ENCODE measurements around the gene IL19.
"Not testable (repeated sequence)": the region's sequence is repeated elsewhere in the genome, so short reads cannot be mapped to it uniquely, and the experiment has no call there.

Gene IL19

DNA sequence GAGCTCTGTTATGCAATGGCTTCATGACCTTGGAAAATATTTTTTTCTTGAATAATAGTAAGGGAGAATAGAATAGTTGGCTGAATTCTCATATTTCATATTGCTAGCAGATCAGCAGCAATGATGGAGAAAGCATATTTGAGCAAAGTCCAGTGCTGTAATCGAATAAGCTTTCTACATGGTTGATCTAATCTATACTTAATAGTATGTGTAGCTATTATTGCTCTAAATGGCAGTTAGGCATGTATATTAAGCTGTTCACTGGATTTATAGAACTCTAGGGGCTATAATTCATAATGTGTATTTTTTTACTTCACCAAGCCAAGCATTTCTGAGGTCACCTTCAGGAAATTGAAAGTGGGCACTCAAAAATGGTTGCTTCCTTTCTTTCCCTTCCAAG, 10.0 kb upstream of the IL19 start:
- Histone ChIP-seq H3K4me3 (ENCODE audit: extremely low read depth, insufficient read depth, low read length, poor library complexity, severe bottlenecking) (no peak overlapping the region), H3K36me3 (ENCODE audit: control insufficient read depth, insufficient read depth, low read length) (no peaks in the 10 kb centered on the region), H3K27ac (ENCODE audit: low read depth, low read length, severe bottlenecking) (no peak overlapping the region), H3K9me3 (ENCODE audit: control insufficient read depth, low read length) (peaks cover 7% of the 10 kb centered on the region), H3K4me1 (ENCODE audit: control insufficient read depth, insufficient read depth, low read length, poor library complexity, severe bottlenecking) (no peaks in the 10 kb centered on the region)
- WGBS, 2 experiments (ENCODE audit: insufficient coverage in 2 of 2) = no CpG with 5 or more reads among the region's 1 CpG

DNA sequence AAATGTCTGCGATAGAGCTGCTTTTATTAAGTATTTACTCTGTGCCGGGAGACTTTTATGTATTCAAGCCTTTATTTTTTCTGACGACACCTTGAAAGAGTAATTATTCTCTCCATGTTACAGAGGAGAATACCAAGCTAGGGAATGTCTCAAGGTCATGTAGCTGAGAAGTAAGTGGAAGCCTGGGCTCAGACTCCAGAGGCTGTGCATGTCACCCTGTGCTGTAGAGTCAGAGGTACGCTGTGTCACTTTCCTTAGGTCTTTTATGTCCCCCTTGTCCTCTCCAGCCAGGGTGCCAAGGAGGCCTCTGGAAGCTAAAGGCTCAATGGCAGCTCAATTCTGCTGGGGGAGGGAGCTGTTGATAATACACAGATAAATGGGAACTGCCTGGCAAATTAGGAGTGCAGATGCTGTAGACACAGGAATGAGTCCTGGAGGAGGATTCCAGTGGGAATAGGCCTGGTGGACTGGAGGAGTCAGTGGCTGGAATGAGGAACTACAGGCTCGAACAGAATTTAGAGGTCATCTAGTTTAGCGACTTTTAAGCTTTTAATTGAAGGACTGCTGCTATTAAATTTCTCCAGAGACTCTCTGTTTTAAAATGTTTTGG, 9.3 kb upstream of the IL19 start:
- WGBS, 2 experiments (ENCODE audit: insufficient coverage in 2 of 2) = 94 to 100% methylated on average over 4 to 5 of the region's 6 CpGs
- H3K4me3 ChIP-seq (ENCODE audit: extremely low read depth, insufficient read depth, low read length, poor library complexity, severe bottlenecking) = no peak overlapping the region

DNA sequence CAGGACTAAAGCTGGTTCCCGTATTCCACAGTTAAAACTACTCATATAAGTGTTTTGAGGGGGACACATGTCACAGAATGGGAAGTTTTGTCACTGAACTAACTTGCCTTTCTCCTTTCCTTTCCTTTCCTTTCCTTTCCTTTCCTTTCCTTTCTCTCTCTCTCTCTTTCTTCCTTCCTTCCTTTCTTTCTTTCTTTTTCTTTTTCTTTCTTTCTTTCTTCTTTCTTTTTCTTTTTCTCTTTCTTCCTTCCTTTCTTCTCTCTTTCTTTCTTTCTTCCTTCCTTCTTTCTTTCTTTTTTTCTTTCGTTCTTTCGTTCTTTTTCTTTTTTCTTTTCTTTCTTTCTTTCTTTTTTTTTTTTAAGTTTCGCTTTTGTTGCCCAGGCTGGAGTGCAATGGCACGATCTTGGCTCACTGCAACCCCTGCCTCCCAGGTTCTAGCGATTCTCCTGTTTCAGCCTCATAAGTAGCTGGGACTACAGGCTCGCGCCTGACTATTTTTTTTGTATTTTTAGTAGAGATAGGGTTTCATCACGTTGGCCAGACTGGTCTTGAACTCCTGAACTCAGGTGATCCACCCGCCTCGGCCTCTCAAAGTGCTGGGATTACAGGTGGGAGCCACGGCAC, 7.7 kb upstream of the IL19 start:
- WGBS, 2 experiments (ENCODE audit: insufficient coverage in 2 of 2) = 89 to 95% methylated on average over 8 to 9 of the region's 12 CpGs
- H3K4me3 ChIP-seq (ENCODE audit: extremely low read depth, insufficient read depth, low read length, poor library complexity, severe bottlenecking); H3K9me3 ChIP-seq (ENCODE audit: control insufficient read depth, low read length); H3K36me3 ChIP-seq (ENCODE audit: control insufficient read depth, insufficient read depth, low read length); H3K27ac ChIP-seq (ENCODE audit: low read depth, low read length, severe bottlenecking): not testable (repeated sequence)
- H3K4me1 ChIP-seq (ENCODE audit: control insufficient read depth, insufficient read depth, low read length, poor library complexity, severe bottlenecking) = peaks cover 10% of the 10 kb centered on the region

More for the DNA sequence above, 9.3 kb upstream of the IL19 start:
- Histone ChIP-seq H3K36me3 (ENCODE audit: control insufficient read depth, insufficient read depth, low read length) (no peaks in the 10 kb centered on the region), H3K9me3 (ENCODE audit: control insufficient read depth, low read length) (peaks cover 7% of the 10 kb centered on the region), H3K4me1 (ENCODE audit: control insufficient read depth, insufficient read depth, low read length, poor library complexity, severe bottlenecking) (no peaks in the 10 kb centered on the region), H3K27ac (ENCODE audit: low read depth, low read length, severe bottlenecking) (no peak overlapping the region)

DNA sequence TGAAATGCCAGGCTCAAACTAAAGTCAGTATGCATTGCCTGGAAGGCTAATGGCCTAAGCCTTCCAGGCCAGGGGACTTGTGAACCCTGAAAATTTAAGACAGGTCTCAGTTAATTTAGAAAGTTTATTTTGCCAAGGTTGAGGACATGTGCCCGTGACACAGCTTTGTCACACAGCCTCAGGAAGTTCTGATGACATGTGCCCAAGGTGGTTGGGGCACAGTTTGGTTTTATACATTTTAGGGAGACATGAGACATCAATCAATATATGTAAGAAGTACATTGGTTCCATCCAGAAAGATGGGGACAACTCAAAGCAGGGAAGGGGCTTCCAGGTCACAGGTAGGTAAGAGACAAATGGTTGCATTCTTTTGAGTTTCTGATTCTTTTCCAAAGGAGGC, 4.8 kb upstream of the IL19 start:
- no CpG with 5 or more reads among the region's 1 CpG for WGBS, 2 experiments (ENCODE audit: insufficient coverage in 2 of 2)
- Histone ChIP-seq H3K27ac (ENCODE audit: low read depth, low read length, severe bottlenecking) (peak overlapping the region; percentile 33), H3K4me1 (ENCODE audit: control insufficient read depth, insufficient read depth, low read length, poor library complexity, severe bottlenecking) (peaks cover 23% of the 10 kb centered on the region)
- not testable (repeated sequence) for H3K4me3 ChIP-seq (ENCODE audit: extremely low read depth, insufficient read depth, low read length, poor library complexity, severe bottlenecking); H3K9me3 ChIP-seq (ENCODE audit: control insufficient read depth, low read length); H3K36me3 ChIP-seq (ENCODE audit: control insufficient read depth, insufficient read depth, low read length)

DNA sequence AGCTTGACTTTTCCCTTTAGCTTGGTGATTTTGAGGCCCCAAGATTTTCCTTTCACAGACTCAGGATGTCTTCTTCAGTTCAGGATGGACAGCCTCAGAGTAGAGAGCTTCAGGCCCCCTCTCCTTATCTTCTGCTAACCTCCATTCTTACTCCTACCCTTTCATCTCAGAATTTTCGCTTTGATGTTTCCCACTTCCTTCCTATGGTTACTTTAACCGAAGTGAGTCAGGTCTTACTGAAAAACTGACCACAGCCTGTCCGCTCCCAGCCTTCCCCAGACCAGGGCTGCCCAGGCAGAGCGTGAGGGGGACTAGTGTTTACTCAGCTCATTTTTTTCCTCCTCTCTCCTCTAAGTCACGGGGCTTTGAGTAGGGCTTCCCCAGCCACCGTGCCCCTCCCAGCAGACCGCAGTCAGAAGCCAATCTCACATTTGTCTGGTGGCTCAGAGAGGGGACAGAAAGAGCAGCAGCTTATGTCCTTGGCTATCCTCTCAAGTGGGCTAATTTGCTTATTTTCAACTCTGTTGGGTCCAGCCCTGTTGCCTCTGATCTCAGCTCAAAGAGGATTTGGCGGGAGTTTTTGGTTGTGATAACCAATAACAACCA, 4.2 kb upstream of the IL19 start:
- Histone ChIP-seq H3K4me1 (ENCODE audit: control insufficient read depth, insufficient read depth, low read length, poor library complexity, severe bottlenecking) (peaks cover 29% of the 10 kb centered on the region), H3K36me3 (ENCODE audit: control insufficient read depth, insufficient read depth, low read length) (no peaks in the 10 kb centered on the region), H3K9me3 (ENCODE audit: control insufficient read depth, low read length) (peaks cover 7% of the 10 kb centered on the region), H3K4me3 (ENCODE audit: extremely low read depth, insufficient read depth, low read length, poor library complexity, severe bottlenecking) (no peak overlapping the region), H3K27ac (ENCODE audit: low read depth, low read length, severe bottlenecking) (peak overlapping the region; percentile 33)
- 41 to 48% methylated on average over 4 to 6 of the region's 8 CpGs for WGBS, 2 experiments (ENCODE audit: insufficient coverage in 2 of 2)

DNA sequence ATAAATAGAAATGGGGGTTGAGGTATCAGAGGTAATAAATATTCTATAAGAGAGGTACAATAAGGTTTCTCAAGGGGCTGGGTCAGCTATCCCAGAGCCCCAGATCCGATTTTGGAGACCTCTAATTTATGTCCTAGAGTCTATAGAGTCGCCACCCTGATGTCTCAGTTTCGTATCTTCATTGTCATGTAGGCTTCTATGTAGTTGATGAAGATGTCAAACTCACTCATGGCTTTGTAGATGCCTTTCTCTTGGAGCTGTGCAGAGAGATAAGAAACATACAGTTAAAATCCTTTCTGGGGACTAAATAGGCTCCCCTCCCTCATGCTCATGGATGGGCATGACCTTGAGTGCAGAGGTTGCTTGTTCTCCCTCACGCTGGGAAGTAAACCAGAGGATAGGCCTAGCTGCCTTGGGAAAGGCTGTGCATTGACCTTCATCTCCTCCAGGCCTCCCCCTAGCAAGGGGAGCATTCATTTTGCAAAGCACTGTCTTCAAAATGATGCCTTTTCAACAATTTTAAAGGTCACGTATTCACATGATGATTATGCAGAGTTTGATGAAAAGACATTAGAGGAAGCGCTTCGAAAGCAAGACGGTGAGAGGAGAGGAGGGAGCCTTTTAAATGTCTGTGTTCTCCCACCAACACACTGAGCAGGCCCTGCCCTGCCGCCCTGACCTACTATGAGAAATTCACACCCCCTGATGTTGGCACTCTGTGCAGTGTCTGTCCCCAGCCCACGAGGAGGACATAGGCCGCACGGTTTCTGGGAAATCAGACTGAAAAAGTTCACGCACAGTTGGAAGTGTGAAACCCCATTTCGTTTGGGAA, 1.9 kb upstream of the IL19 start:
- H3K27ac ChIP-seq (ENCODE audit: low read depth, low read length, severe bottlenecking) = no peak overlapping the region
- 84 to 91% methylated on average over 7 to 11 of the region's 14 CpGs for WGBS, 2 experiments (ENCODE audit: insufficient coverage in 2 of 2)
- H3K4me1 ChIP-seq (ENCODE audit: control insufficient read depth, insufficient read depth, low read length, poor library complexity, severe bottlenecking) = peaks cover 34% of the 10 kb centered on the region
- H3K36me3 ChIP-seq (ENCODE audit: control insufficient read depth, insufficient read depth, low read length) = no peaks in the 10 kb centered on the region
- H3K9me3 ChIP-seq (ENCODE audit: control insufficient read depth, low read length) = peaks cover 3% of the 10 kb centered on the region
- no peak overlapping the region for H3K4me3 ChIP-seq (ENCODE audit: extremely low read depth, insufficient read depth, low read length, poor library complexity, severe bottlenecking)

DNA sequence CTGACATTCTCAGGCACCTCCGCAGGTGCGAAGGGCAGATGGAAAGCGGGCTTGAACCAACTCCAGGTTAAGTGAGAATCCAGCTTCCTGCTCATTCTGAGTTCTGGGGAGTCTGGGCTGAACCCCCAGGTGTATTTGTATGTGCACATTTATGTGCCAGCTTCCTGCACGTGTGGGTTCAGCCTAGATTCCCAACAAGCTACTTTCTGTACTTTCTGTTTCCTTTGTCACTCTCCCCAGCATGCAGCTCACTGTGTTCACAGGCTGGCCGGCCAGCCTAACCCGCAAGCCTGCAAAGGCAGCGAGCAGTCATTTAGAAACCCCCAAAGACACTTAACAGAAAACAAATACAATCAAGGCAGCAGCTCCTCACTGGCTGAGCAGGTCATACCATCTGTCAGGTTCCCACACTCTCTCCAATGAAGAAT, 1.3 kb upstream of the IL19 start:
- H3K9me3 ChIP-seq (ENCODE audit: control insufficient read depth, low read length) = no peaks in the 10 kb centered on the region
- H3K4me1 ChIP-seq (ENCODE audit: control insufficient read depth, insufficient read depth, low read length, poor library complexity, severe bottlenecking) = peaks cover 34% of the 10 kb centered on the region
- H3K4me3 ChIP-seq (ENCODE audit: extremely low read depth, insufficient read depth, low read length, poor library complexity, severe bottlenecking) = no peak overlapping the region
- WGBS, 2 experiments (ENCODE audit: insufficient coverage in 2 of 2) = 96 to 98% methylated on average over 3 to 7 of the region's 7 CpGs
- H3K36me3 ChIP-seq (ENCODE audit: control insufficient read depth, insufficient read depth, low read length) = no peaks in the 10 kb centered on the region
- H3K27ac ChIP-seq (ENCODE audit: low read depth, low read length, severe bottlenecking) = no peak overlapping the region

DNA sequence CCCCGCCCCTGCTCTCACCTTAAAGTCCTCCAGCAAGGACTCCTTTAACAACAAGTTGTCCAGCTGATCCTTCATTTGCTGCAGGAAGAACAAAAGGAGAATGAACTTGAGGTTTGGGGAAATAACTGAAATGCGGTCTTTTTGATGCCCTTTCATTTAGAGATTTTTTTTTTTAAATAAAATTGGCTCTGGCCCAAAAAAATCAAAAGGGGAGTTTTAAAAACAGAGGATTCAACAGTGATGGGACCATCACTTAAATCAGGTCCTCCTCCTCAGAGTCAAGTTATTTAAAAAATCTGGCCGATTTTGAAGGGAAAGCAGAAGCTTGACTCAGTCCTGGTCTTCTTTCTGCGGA, 742 bp downstream of the IL19 start:
- Histone ChIP-seq H3K9me3 (ENCODE audit: control insufficient read depth, low read length) (no peaks in the 10 kb centered on the region), H3K4me3 (ENCODE audit: extremely low read depth, insufficient read depth, low read length, poor library complexity, severe bottlenecking) (no peak overlapping the region), H3K27ac (ENCODE audit: low read depth, low read length, severe bottlenecking) (no peak overlapping the region), H3K36me3 (ENCODE audit: control insufficient read depth, insufficient read depth, low read length) (no peaks in the 10 kb centered on the region), H3K4me1 (ENCODE audit: control insufficient read depth, insufficient read depth, low read length, poor library complexity, severe bottlenecking) (peaks cover 34% of the 10 kb centered on the region)
- 89 to 96% methylated on average over 3 of the region's 4 CpGs for WGBS, 2 experiments (ENCODE audit: insufficient coverage in 2 of 2)

DNA sequence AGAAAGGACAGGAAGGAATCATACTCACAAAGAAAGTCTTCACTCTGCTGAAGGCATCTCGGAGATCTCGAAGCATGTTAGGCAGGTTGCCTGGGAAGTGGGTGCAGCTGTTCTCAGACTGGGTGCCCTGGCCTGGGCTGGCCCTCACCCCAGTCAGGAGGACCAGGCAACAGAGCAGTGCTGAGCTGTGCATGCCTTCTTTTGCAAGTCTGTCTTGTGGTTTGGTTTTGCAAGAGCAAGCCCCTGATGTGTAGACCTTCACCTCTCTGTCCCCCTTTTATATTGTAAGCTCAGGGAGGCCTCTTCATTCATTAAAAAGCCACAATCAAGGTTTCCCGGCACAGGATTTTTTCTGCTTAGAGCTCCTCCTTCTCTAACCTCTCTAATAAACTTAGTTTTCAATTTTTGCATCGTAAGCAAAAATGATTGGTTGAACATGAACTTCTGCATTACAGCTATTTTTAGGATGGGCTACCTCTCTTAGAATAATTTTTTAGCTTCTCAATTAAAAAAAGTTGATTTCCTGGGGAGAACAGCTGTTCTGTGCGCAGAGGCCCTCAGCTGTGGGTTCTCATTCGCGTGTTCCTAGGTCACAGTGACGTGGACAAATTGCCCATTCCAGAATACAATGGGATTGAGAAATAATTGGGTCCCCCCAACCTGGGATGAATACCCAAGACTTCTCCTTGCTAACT, 1.8 kb downstream of the IL19 start, which contains the start of gene IL10:
IL10 (minus strand) TSS at position 252 of the 695 bp plus-strand sequence; CDS start at position 193, 59 bp downstream.
- Histone ChIP-seq H3K4me1 (ENCODE audit: control insufficient read depth, insufficient read depth, low read length, poor library complexity, severe bottlenecking) (peaks cover 24% of the 10 kb centered on the region), H3K4me3 (ENCODE audit: extremely low read depth, insufficient read depth, low read length, poor library complexity, severe bottlenecking) (no peak within 1 kb of the TSS), H3K9me3 (ENCODE audit: control insufficient read depth, low read length) (no peaks in the 10 kb centered on the region), H3K27ac (ENCODE audit: low read depth, low read length, severe bottlenecking) (no peak within 1 kb of the TSS), H3K36me3 (ENCODE audit: control insufficient read depth, insufficient read depth, low read length) (no peaks in the 10 kb centered on the region)
- WGBS, 2 experiments (ENCODE audit: insufficient coverage in 2 of 2) = 95 to 98% methylated on average over 6 to 7 of the region's 8 CpGs

DNA sequence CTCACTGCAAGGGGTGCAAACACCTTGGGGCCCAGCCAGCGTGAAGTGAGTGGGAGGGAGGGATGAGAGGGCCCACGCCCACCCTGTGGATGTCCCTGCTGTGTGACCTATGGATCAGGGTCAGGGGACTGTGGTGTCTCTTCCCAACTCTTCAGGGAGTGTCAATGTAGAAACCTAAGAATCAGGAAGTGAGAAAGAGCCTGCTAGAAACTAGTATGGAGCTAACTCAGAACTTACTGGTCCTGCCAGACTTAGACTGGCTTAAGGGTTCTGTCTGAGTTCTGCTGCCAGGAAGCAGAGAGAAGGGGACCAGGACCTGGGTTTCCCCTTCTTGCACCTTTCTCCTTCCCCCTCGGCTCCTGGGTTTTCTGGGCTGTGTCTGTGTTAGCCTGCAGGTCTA, 3.5 kb downstream of the IL19 start:
- WGBS, 2 experiments (ENCODE audit: insufficient coverage in 2 of 2) = 76 to 89% methylated on average over 2 to 3 of the region's 3 CpGs
- H3K9me3 ChIP-seq (ENCODE audit: control insufficient read depth, low read length) = no peaks in the 10 kb centered on the region
- peaks cover 24% of the 10 kb centered on the region for H3K4me1 ChIP-seq (ENCODE audit: control insufficient read depth, insufficient read depth, low read length, poor library complexity, severe bottlenecking)
- no peak overlapping the region for H3K4me3 ChIP-seq (ENCODE audit: extremely low read depth, insufficient read depth, low read length, poor library complexity, severe bottlenecking)
- H3K27ac ChIP-seq (ENCODE audit: low read depth, low read length, severe bottlenecking) = no peak overlapping the region
- H3K36me3 ChIP-seq (ENCODE audit: control insufficient read depth, insufficient read depth, low read length) = no peaks in the 10 kb centered on the region

All from mesodermal cell (in vitro differentiated cells).